T-helper 17 cell (primary cell): Measurements from ENCODE around the gene HAUS5. TPM values are rescaled to one million over a fixed set of nuclear protein-coding genes. Genes with fewer than 3 reads are reported as not detected.
"Not testable (repeated sequence)": the region's sequence is repeated elsewhere in the genome, so short reads cannot be mapped to it uniquely, and the experiment has no call there.

Source experiments
- ATAC-seq: fragments of 150-1000 bp; cut with Tn5 transposase; 2 replicates; pipeline ENCODE4 v1.10.0; 2021; ENCODE audit warnings: mild to moderate bottlenecking, moderate library complexity
- DNase-seq, 3 donors: peaks; one replicate each; pipeline versions ENCODE4 v3.0.0 to v3.0.0-alpha.2; 2020 to 2021
- H3K9me3 ChIP-seq: one replicate; pipeline ENCODE4 v1.7.0; 2013; ENCODE audit warnings: low read length, mild to moderate bottlenecking; ENCODE audit not compliant: control insufficient read depth, poor library complexity, severe bottlenecking
- H3K27ac Mint-ChIP-seq: one replicate; pipeline ENCODE4 v1.8.0; 2022; ENCODE audit warnings: mild to moderate bottlenecking, moderate library complexity, mixed read lengths
- H3K27me3 Mint-ChIP-seq: one replicate; pipeline ENCODE4 v1.8.0; 2022; ENCODE audit warnings: mixed read lengths
- H3K36me3 Mint-ChIP-seq: one replicate; pipeline ENCODE4 v1.8.0; 2022; ENCODE audit warnings: low read depth, mixed read lengths
- H3K4me1 Mint-ChIP-seq: one replicate; pipeline ENCODE4 v1.8.0; 2022; ENCODE audit warnings: mild to moderate bottlenecking, mixed read lengths
- H3K4me3 Mint-ChIP-seq: one replicate; pipeline ENCODE4 v1.8.0; 2022; ENCODE audit warnings: mild to moderate bottlenecking, moderate library complexity, mixed read lengths
- total RNA-seq, 4 donors: library from RNA in 2 of 4; stranded (reverse) in 2 of 4; gene quantifications; one replicate each; pipeline ENCODE4 v1.2.3 and lab custom pipeline; 2022 to 2026

HAUS5 gene
- total RNA-seq, 2 donors from 2014 or later: 24.0 to 27.0 TPM

DNA sequence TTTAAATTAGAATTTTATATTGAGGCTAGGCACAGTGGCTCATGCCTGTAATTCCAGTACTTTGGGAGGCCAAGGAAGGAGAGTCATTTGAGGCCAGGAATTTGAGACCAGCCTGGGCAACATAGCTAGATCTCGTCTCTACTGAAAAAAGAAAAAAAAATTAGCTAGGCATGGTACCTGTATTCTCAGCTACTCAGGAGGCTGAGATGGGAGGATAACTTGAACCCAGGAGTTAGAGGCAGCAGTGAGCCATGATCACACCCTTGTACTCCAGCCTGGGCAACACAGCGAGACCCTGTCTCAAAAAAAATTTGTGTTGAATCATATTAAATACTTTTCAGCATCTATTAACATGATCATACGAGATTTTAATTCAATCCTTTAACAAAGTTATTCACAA lies 21.7 kb upstream of the HAUS5 start:
- Mint-ChIP-seq H3K4me1 (peaks cover 6% of the 10 kb centered on the region), H3K27me3 (peaks cover 16% of the 10 kb centered on the region), H3K36me3 (no peaks in the 10 kb centered on the region), H3K27ac (no peak overlapping the region), H3K4me3 (no peak overlapping the region)
- ATAC-seq: no peak
- no peaks in the 10 kb centered on the region for H3K9me3 ChIP-seq
- DNase-seq: no peak

DNA sequence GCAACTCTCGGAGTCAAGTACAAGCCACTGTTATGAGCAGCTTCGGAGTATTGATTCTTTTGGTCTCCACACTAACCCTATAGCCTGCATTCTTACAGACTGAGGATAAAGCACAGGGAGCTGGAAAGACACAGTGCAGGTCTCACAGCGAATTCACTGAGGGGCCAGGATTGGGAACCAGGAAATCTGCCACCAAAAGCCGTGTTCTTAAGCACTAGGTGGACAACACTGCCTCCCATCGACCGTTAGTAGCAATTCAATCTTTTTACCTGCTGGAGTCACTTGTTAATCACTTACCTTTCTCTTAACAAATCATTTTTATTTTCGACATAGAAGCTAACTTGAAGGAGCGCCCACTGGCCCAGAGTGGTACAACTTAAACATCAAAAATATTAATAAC lies 20.3 kb upstream of the HAUS5 start:
- no peak for ATAC-seq
- no peak for DNase-seq
- Mint-ChIP-seq H3K36me3 (peaks cover 3% of the 10 kb centered on the region), H3K4me1 (peaks cover 9% of the 10 kb centered on the region), H3K27ac (no peak overlapping the region), H3K4me3 (no peak overlapping the region), H3K27me3 (peaks cover 13% of the 10 kb centered on the region)
- no peaks in the 10 kb centered on the region for H3K9me3 ChIP-seq

DNA sequence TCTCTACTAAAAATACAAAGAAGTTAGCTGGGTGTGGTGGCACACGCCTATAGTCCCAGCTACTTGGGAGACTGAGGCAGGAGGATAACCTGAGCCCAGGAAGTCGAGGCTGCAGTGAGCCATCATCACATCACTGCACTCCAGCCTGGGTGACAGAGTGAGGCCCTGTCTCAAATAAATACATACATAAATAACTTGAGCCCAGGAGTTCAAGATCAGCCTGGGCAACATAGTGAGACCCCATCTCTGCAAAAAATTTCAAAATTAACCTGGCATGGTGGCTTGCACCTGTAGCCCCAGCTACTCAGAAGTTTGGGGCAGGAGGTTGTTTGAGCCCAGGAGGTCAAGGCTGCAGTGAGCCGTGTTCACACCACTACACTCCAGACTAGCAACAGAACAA lies 17.5 kb upstream of the HAUS5 start:
- ATAC-seq, H3K4me1 Mint-ChIP-seq, H3K27ac Mint-ChIP-seq: not testable (repeated sequence)

DNA sequence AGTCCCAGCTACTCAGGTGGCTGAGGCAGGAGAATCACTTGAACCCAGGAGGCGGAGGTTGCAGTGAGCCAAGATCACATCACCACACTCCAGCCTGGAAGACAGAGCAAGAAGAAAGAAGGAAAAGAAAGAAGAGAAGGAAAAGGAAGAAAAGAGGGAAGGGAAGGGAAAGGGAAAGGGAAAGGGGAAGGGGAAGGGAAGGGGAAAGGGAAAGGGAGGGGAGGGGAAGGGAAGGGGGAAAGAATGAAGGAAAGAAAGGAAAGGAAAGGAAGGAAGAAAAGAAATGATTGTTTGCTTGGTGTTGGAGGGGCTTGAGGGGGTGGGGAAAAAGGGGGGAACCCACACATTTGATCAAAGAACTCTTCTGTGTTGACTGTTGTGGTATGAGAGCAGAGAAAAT lies 16.6 kb upstream of the HAUS5 start:
- peaks cover 5% of the 10 kb centered on the region for H3K27me3 Mint-ChIP-seq
- no peak for DNase-seq
- no peak for ATAC-seq
- H3K9me3 ChIP-seq: no peaks in the 10 kb centered on the region
- H3K36me3 Mint-ChIP-seq: peaks cover 3% of the 10 kb centered on the region
- H3K4me3 Mint-ChIP-seq: no peak overlapping the region
- H3K4me1 Mint-ChIP-seq: peaks cover 9% of the 10 kb centered on the region
- no peak overlapping the region for H3K27ac Mint-ChIP-seq

More for the DNA sequence above, 17.5 kb upstream of the HAUS5 start:
- not testable (repeated sequence) for H3K27me3 Mint-ChIP-seq, DNase-seq, H3K4me3 Mint-ChIP-seq, H3K36me3 Mint-ChIP-seq, H3K9me3 ChIP-seq

DNA sequence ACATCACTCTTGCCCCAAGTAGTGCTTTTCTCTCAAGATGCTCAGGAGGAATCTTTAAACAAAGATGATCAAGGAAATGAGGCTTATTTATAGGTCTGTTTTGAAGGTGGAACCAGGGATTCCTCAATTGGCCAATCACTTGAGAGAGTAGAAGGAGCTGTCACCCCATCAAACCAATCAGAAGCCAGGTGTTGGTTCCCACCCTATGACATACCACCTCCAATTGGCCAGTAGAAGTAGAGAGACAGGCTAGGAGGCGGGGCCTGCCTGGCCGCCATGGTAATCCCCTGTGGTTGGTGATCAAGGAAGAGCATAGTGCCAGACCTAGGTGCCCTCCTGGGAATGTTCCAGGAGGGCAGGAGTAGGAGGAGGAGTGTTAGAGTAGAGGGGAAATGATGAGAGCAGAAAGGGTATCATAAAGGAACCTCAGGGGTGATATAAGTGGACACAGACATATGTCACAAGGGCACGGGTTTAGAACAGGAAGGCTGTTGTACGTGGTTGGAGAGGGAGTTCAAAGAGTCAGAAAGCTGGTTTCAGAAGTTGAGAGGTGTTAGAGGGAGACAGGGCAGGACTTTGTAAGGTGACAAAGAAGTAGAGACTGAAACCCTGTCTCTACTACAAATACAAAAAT lies 16.1 kb upstream of the HAUS5 start:
- no peak overlapping the region for H3K27ac Mint-ChIP-seq
- no peak overlapping the region for H3K4me3 Mint-ChIP-seq
- peaks cover 9% of the 10 kb centered on the region for H3K4me1 Mint-ChIP-seq
- no peaks in the 10 kb centered on the region for H3K9me3 ChIP-seq
- H3K36me3 Mint-ChIP-seq: peaks cover 3% of the 10 kb centered on the region
- H3K27me3 Mint-ChIP-seq: peaks cover 5% of the 10 kb centered on the region
- ATAC-seq (no peak), DNase-seq (no peak)

DNA sequence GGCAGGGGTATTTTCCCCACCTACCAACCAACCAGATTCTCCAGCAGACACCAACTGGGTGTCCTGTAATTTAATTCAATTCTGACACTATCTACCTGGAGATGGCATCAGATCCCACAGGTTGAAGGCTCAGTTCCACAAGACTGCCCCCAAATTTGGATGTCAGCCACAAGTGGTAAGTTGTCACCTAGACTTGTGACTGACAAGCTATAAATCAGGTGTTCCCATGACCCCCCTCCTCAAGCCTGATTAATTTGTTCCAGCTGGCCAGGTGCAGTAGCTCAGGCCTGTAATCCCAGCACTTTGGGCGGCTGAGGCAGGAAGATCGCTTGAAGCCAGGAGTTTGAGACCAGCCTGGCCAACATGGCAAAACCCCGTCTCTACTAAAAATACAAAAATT lies 10.6 kb upstream of the HAUS5 start:
- no peaks in the 10 kb centered on the region for H3K9me3 ChIP-seq
- ATAC-seq (no peak), DNase-seq (no peak)
- H3K4me3 Mint-ChIP-seq: no peak overlapping the region
- no peak overlapping the region for H3K27ac Mint-ChIP-seq
- H3K4me1 Mint-ChIP-seq: peaks cover 2% of the 10 kb centered on the region
- no peaks in the 10 kb centered on the region for H3K27me3 Mint-ChIP-seq
- H3K36me3 Mint-ChIP-seq: no peaks in the 10 kb centered on the region

DNA sequence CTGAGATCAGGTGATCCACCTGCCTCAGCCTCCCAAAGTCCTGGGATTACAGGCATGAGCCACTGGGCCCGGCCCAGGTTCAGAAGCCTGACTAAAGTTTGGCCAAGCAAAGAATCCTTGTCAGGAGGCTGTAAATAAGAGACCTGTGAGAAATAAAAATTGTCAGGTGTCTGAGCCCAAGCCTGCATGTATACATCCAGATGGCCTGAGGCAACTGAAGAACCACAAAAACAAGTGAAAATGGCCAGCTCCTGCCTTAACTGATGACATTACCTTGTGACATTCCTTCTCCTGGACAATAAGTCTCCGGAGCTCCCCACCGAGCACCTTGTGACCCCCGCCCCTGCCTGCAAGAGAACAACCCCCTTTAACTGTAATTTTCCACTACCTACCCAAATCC lies 8.1 kb upstream of the HAUS5 start:
- H3K4me1 Mint-ChIP-seq, H3K27ac Mint-ChIP-seq, H3K36me3 Mint-ChIP-seq: not testable (repeated sequence)

DNA sequence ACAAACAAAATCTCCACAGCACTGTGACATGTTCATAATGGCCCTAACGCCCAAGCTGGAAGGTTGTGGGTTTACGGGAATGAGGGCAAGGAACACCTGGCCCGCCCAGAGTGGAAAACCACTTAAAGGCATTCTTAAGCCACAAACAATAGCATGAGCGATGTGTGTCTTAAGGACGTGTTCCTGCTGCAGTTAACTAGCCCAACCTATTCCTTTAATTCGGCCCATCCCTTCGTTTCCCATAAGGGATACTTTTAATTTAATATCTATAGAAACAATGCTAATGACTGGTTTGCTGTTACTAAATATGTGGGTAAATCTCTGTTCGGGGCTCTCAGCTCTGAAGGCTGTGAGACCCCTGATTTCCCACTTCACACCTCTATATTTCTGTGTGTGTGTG lies 5.4 kb upstream of the HAUS5 start:
- not testable (repeated sequence) for H3K36me3 Mint-ChIP-seq

More for the DNA sequence above, 8.1 kb upstream of the HAUS5 start:
- not testable (repeated sequence) for ATAC-seq, H3K27me3 Mint-ChIP-seq, H3K9me3 ChIP-seq, DNase-seq, H3K4me3 Mint-ChIP-seq

DNA sequence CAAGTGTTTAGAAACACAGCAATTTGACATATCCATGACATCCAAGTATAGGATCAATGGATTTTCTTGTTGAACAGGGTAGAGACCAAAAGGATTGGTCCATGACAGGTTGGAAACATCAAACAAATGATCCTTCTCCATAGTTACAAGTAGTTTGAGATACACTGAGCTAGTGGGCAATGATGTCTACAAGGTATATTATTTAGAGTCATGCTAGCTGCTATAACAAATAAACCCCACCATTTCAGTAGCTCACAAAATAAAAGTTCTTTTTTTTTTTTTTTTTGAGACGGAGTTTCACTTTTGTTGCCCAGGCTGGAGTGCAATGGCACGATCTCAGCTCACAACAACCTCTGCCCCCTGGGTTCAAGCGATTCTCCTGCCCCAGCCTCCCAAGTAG lies 4.9 kb upstream of the HAUS5 start:
- H3K4me3 Mint-ChIP-seq: no peak overlapping the region
- no peak for ATAC-seq
- H3K36me3 Mint-ChIP-seq: no peaks in the 10 kb centered on the region
- H3K27ac Mint-ChIP-seq: no peak overlapping the region
- DNase-seq: no peak
- H3K27me3 Mint-ChIP-seq: no peaks in the 10 kb centered on the region
- no peaks in the 10 kb centered on the region for H3K9me3 ChIP-seq
- peaks cover 16% of the 10 kb centered on the region for H3K4me1 Mint-ChIP-seq

More for the DNA sequence above, 5.4 kb upstream of the HAUS5 start:
- H3K27me3 Mint-ChIP-seq, ATAC-seq, H3K27ac Mint-ChIP-seq, H3K4me3 Mint-ChIP-seq, H3K9me3 ChIP-seq, DNase-seq: not testable (repeated sequence)
- peaks cover 12% of the 10 kb centered on the region for H3K4me1 Mint-ChIP-seq

DNA sequence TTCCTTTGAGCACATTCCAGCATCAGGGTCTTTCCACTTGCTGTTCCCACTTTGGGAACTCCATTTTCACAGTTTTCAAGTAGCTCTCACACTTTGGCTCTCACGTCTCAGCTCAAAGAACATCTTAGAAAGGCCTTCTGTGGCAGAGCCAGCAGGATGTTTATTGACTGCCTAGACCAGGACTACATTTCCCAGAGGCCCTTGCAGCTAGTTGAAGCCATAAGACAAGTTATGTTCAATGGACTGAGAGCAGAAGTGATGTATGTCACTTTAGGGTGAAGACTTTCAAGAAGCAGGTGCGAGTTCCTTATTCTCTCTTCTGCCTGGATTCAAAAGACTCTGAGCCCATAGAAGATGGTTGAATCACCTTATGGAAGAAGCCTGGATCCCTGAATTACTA lies 4.3 kb upstream of the HAUS5 start:
- no peak for ATAC-seq
- Mint-ChIP-seq H3K36me3 (no peaks in the 10 kb centered on the region), H3K27ac (peak overlapping the region; percentile 86), H3K4me3 (no peak overlapping the region), H3K27me3 (no peaks in the 10 kb centered on the region), H3K4me1 (peaks cover 16% of the 10 kb centered on the region)
- no peak for DNase-seq
- H3K9me3 ChIP-seq: no peaks in the 10 kb centered on the region

DNA sequence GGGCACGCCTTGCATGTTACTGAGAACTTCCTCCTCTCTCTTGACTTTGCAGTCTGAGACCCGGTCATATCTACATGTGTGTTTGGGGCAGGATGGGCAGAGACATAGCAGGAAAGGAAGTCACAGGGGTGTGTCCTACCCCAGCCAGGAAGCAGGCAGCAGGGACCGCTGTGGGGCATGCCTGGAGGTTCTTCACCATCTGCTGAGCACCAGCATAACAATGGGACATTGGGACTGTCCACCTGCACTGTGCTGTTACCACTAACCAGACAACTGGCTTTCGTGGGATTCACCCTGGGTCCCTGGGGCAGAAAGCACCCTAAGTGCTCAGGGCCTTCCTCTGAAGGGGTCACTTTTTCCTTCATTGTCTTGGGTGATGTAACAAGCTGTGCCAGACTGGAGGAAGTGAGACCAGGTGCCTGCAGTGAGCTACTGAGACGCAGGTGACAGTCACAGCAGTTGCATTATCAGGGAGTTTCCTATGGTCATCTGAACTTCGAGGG lies 2.6 kb upstream of the HAUS5 start:
- Mint-ChIP-seq H3K27me3 (no peaks in the 10 kb centered on the region), H3K27ac (peak overlapping the region; percentile 86), H3K4me1 (peaks cover 14% of the 10 kb centered on the region), H3K36me3 (no peaks in the 10 kb centered on the region), H3K4me3 (peak overlapping the region; percentile 41)
- peak; percentile 46 for ATAC-seq
- H3K9me3 ChIP-seq: no peaks in the 10 kb centered on the region
- DNase-seq: no peak

DNA sequence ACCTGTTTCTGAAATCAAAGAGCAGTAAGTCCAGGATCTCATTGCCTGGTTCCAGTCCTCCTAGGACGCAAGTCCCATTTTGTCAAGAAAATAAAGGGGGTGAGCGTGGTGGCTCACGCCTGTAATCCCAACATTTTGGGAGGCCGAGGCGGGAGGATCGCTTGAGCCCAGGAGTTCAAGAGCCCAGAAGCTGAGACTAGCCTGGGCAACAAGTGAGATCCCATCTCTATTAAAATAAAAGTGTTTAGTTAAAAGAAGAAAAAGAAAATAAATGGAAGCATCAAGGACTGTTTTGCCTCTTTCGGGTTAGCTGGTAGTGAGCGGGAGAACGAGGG lies 344 bp upstream of the HAUS5 start:
- no peaks in the 10 kb centered on the region for H3K27me3 Mint-ChIP-seq
- H3K9me3 ChIP-seq: no peaks in the 10 kb centered on the region
- ATAC-seq: no peak
- peaks cover 2% of the 10 kb centered on the region for H3K36me3 Mint-ChIP-seq
- peak overlapping the region; percentile 85 for H3K4me3 Mint-ChIP-seq
- H3K4me1 Mint-ChIP-seq: peaks cover 17% of the 10 kb centered on the region
- no peak for DNase-seq
- peak overlapping the region; percentile 85 for H3K27ac Mint-ChIP-seq

DNA sequence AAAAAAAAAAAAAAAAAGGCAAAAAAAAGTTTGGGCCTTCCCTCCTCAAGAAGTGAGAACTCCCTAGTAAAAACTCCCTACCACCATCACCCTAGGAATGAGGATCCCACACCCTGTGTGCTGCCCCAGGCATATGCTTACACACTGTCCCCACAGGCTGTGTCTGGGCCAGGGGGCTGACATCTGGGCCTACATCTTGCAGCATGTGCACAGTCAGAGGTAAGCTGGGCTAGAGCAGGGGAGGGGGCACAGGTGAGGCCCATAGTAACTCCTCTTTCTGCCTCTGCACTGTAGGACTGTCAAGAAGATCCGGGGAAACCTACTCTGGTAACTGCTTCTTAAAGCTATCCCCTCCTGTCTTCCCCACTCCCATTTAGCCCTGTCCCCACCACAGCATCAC lies 1.0 kb downstream of the HAUS5 start:
- H3K27me3 Mint-ChIP-seq: no peaks in the 10 kb centered on the region
- peaks cover 2% of the 10 kb centered on the region for H3K36me3 Mint-ChIP-seq
- no peaks in the 10 kb centered on the region for H3K9me3 ChIP-seq
- peak overlapping the region; percentile 85 for H3K27ac Mint-ChIP-seq
- no peak for DNase-seq
- no peak for ATAC-seq
- peaks cover 17% of the 10 kb centered on the region for H3K4me1 Mint-ChIP-seq
- H3K4me3 Mint-ChIP-seq: peak overlapping the region; percentile 85

DNA sequence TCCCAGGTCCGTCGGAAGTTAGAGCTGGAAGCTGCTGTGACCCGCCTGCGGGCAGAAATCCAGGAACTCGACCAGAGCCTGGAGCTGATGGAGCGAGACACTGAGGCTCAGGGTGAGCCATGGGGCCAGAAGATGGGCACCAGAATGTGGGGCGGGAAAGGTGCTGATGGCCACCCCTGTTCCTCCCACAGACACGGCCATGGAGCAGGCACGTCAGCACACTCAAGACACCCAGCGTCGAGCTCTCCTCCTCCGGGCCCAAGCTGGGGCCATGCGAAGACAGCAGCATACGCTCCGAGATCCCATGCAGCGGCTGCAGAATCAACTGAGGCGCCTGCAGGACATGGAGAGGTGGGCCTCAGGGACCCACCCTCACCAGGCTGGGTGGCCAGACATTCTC lies 2.5 kb downstream of the HAUS5 start:
- Mint-ChIP-seq H3K27ac (no peak overlapping the region), H3K36me3 (peaks cover 2% of the 10 kb centered on the region), H3K4me3 (no peak overlapping the region), H3K4me1 (peaks cover 11% of the 10 kb centered on the region), H3K27me3 (no peaks in the 10 kb centered on the region)
- DNase-seq: no peak
- no peaks in the 10 kb centered on the region for H3K9me3 ChIP-seq
- no peak for ATAC-seq
